Panc1 (cell line): ENCODE data around the gene CHPF2. TPM values are rescaled to one million over a fixed set of nuclear protein-coding genes. Genes with fewer than 3 reads are reported as not detected.

ENCODE experiments used
- ATAC-seq: fragments of 200-7000 bp; cut with Tn5 transposase; 2 replicates; pipeline ENCODE4 v1.9.1; 2020; ENCODE audit warnings: mild to moderate bottlenecking, moderate library complexity
- BruUV-seq: library from RNA; stranded (reverse); fragments of 400-500 nt; replicated peaks from 2 replicates; lab custom pipeline; 2021; lab: Mats Ljungman, UMichigan
- CTCF ChIA-PET: fragments of 300-600 bp; sonication (Branson Sonifier 250); formaldehyde crosslinking; loops from one replicate; lab custom pipeline; 2022; ENCODE audit warnings: antibody characterized with exemption; lab: Charles Lee
- POLR2A ChIA-PET: fragments of 300-600 bp; sonication (Branson Sonifier 250); formaldehyde crosslinking; loops from one replicate; lab custom pipeline; 2022; ENCODE audit warnings: antibody characterized with exemption; lab: Charles Lee
- DNase-seq: peaks from one replicate; pipeline ENCODE4 v3.0.0-alpha.2; 2010; ENCODE audit warnings: low read depth, low spot score
- H3K27ac ChIP-seq: 2 replicates; pipeline ENCODE4 v1.5.1; 2011; ENCODE audit warnings: mild to moderate bottlenecking, low read length, inconsistent platforms
- H3K27me3 ChIP-seq: fragments of 200-500 bp; sonication (Bioruptor generic); 2 replicates; pipeline ENCODE4 v1.6.0; 2014; ENCODE audit warnings: low read length, inconsistent platforms; ENCODE audit not compliant: control insufficient read depth, insufficient read depth
- H3K36me3 ChIP-seq: fragments of 200-500 bp; sonication (Bioruptor generic); 2 replicates; pipeline ENCODE4 v1.5.1; 2014; ENCODE audit warnings: inconsistent platforms, mild to moderate bottlenecking, low read length, moderate library complexity; ENCODE audit not compliant: control insufficient read depth, insufficient read depth
- H3K4me1 ChIP-seq: 2 replicates; pipeline ENCODE4 v1.5.1; 2011; ENCODE audit warnings: inconsistent platforms, mild to moderate bottlenecking, low read length, moderate library complexity; ENCODE audit not compliant: control insufficient read depth, insufficient read depth
- H3K4me3 ChIP-seq, 2 experiments: 2 replicates each; pipeline ENCODE4 v1.5.1; 2011 to 2012; ENCODE audit warnings: low read depth in 2 of 2, low read length in 2 of 2, mild to moderate bottlenecking in 2 of 2, inconsistent platforms in 1 of 2, moderate library complexity in 1 of 2
- H3K9me3 ChIP-seq: fragments of 200-500 bp; sonication (Bioruptor generic); 2 replicates; pipeline ENCODE4 v1.5.1; 2014; ENCODE audit warnings: low read depth, mild to moderate bottlenecking, inconsistent platforms, low read length, moderate library complexity; ENCODE audit not compliant: control insufficient read depth, insufficient read depth
- CTCF ChIP-seq: fragments of 450-650 bp; IDR thresholded peaks from 2 replicates; pipeline ENCODE4 v1.5.1; 2017; ENCODE audit warnings: mild to moderate bottlenecking
- POLR2AphosphoS5 ChIP-seq: IDR thresholded peaks from 2 replicates; pipeline ENCODE4 v1.6.1; 2012; ENCODE audit warnings: mild to moderate bottlenecking, low read depth, low read length, moderate library complexity
- REST ChIP-seq, 2 experiments: IDR thresholded peaks; 2 replicates each; pipeline ENCODE4 v1.6.1; 2011 to 2012; ENCODE audit warnings: low read depth in 2 of 2, control low read depth in 1 of 2, low read length in 1 of 2, mild to moderate bottlenecking in 1 of 2, moderate library complexity in 1 of 2; ENCODE audit not compliant: insufficient read depth in 1 of 2
- SIN3A ChIP-seq: IDR thresholded peaks from 2 replicates; pipeline ENCODE4 v1.6.1; 2012; ENCODE audit warnings: low read depth, mild to moderate bottlenecking, low read length, moderate library complexity, borderline replicate concordance; ENCODE audit not compliant: insufficient read depth
- TCF7L2 ChIP-seq: IDR thresholded peaks from 2 replicates; pipeline ENCODE4 v1.6.1; 2011; ENCODE audit warnings: mild to moderate bottlenecking, low read depth, low read length, inconsistent platforms
- in situ Hi-C: cut with HindIII; loops from 2 replicates; pipeline ENCODE4 v1.10.0; 2016; ENCODE audit warnings: low sequenced_read_pairs, low pct_unique_long_range_greater_than_20kb
- intact Hi-C: fragments of 100-400 bp; cut with micrococcal nuclease; formaldehyde crosslinking; loops from one replicate; pipeline ENCODE4 v1.10.0; 2022; ENCODE audit not compliant: unreplicated experiment
- total RNA-seq: library from RNA; stranded (reverse); gene quantifications from one replicate; pipeline ENCODE4 v1.2.1, GENCODE V29; 2021; ENCODE audit not compliant: unreplicated experiment

The CHPF2 gene
- total RNA-seq, 1 experiment from 2014 or later, result 44.9 TPM

GRCh38 chr7:151250181-151251132, 18.2 kb downstream of the CHPF2 start:
- H3K27ac ChIP-seq, result peak overlapping the region; percentile 23; the same call in 1 of the 2 replicates
- no TSS peak for BruUV-seq
- no peak overlapping the region for H3K4me3 ChIP-seq
- H3K27me3 ChIP-seq, result no peaks in the 10 kb centered on the region
- H3K36me3 ChIP-seq, result no peaks in the 10 kb centered on the region
- POLR2A ChIA-PET, result interaction anchor here (0.6 kb wide), 1 partner anchor 36 kb away, joined by 3 read pairs; no protein-coding TSS in a partner anchor
- ATAC-seq (no peak), DNase-seq (no peak)
- peaks cover 46% of the 10 kb centered on the region for H3K4me1 ChIP-seq
- in situ Hi-C loops (no loop called here), intact Hi-C loops (loop anchor here (5.0 kb wide), 1 partner anchor 52 kb away; no protein-coding TSS in a partner anchor)
- CTCF ChIA-PET, result no interaction called here
- TF ChIP-seq CTCF (no peak), TCF7L2 (no peak), REST (IDR thresholded peaks at IDR 0.05; ENCODE audit: insufficient read depth in 1 of 2, low read depth in 2 of 2, low read length in 1 of 2) (no peak), SIN3A (no peak)
- H3K9me3 ChIP-seq, result no peaks in the 10 kb centered on the region

- no peaks in the 10 kb centered on the region for H3K27me3 ChIP-seq
- intact Hi-C loops, result loop anchor here (5.0 kb wide), 1 partner anchor 51 kb away; no protein-coding TSS in a partner anchor
- 0 out of 2 replicates have a peak overlapping the region, but pooled peaks have one; percentile 40 for H3K27ac ChIP-seq
- H3K4me3 ChIP-seq, result peak overlapping the region; percentile 26 to 56
- no peak for TF ChIP-seq REST (IDR thresholded peaks at IDR 0.05; ENCODE audit: insufficient read depth in 1 of 2, low read depth in 2 of 2, low read length in 1 of 2)
- no peak for TF ChIP-seq CTCF
- no peak for TF ChIP-seq TCF7L2
- no peak for TF ChIP-seq SIN3A
- TF ChIP-seq POLR2AphosphoS5, result no peak
- no TSS peak for BruUV-seq
- DNase-seq (no peak), ATAC-seq (no peak)
- H3K4me1 ChIP-seq, result peaks cover 40% of the 10 kb centered on the region
- ChIA-PET POLR2A (interaction anchor here (0.6 kb wide), 2 partner anchors 24 to 37 kb away, joined by 3 read pairs; partner anchors contain the start of gene ABCF2), CTCF (no interaction called here)
- in situ Hi-C loops, result no loop called here
- no peaks in the 10 kb centered on the region for H3K9me3 ChIP-seq
- H3K36me3 ChIP-seq, result no peaks in the 10 kb centered on the region
These were observed 19.0 kb downstream of the CHPF2 start for GRCh38 chr7:151251328-151251688.
